HL-60 (cell line): Measurements from ENCODE around the gene HDAC9.

Experiments used
- DNase-seq, 2 experiments: peaks; one replicate each; pipeline ENCODE4 v3.0.0-alpha.2; 2010 to 2020; ENCODE audit warnings: low read depth in 1 of 2, low spot score in 1 of 2
- H3K27ac ChIP-seq: fragments of 250-450 bp; sonication (Bioruptor Pico); replicated peaks from 2 replicates; pipeline ENCODE4 v1.5.1; 2020; ENCODE audit warnings: mild to moderate bottlenecking, moderate library complexity
- H3K27me3 ChIP-seq: fragments of 250-450 bp; sonication (Bioruptor Pico); 2 replicates; pipeline ENCODE4 v1.5.1; 2021; ENCODE audit warnings: mild to moderate bottlenecking, moderate library complexity; ENCODE audit not compliant: insufficient read depth, poor library complexity, severe bottlenecking
- H3K4me3 ChIP-seq: replicated peaks from 2 replicates; pipeline ENCODE4 v1.5.1; 2011; ENCODE audit warnings: mild to moderate bottlenecking, control low read depth, low read length; ENCODE audit not compliant: insufficient read depth
- GABPA ChIP-seq: IDR thresholded peaks from 2 replicates; pipeline ENCODE4 v1.6.1; 2012; ENCODE audit warnings: low read depth
- POLR2AphosphoS5 ChIP-seq: IDR thresholded peaks from 2 replicates; pipeline ENCODE4 v1.6.1; 2012; ENCODE audit warnings: low read depth
- SPI1 ChIP-seq: IDR thresholded peaks from 2 replicates; pipeline ENCODE4 v1.6.1; 2012; ENCODE audit warnings: low read depth, mild to moderate bottlenecking, borderline replicate concordance
- TF ChIP-seq, protein P1 (sequence below): IDR thresholded peaks from one replicate; pipeline ENCODE4 v1.5.1; 2011; ENCODE audit warnings: low read length, control low read depth, inconsistent platforms; ENCODE audit not compliant: insufficient read depth
- TF ChIP-seq, protein P2 (sequence below): IDR thresholded peaks from 2 replicates; pipeline ENCODE4 v1.6.1; 2012; ENCODE audit warnings: low read depth; ENCODE audit not compliant: insufficient replicate concordance

Gene HDAC9

DNA sequence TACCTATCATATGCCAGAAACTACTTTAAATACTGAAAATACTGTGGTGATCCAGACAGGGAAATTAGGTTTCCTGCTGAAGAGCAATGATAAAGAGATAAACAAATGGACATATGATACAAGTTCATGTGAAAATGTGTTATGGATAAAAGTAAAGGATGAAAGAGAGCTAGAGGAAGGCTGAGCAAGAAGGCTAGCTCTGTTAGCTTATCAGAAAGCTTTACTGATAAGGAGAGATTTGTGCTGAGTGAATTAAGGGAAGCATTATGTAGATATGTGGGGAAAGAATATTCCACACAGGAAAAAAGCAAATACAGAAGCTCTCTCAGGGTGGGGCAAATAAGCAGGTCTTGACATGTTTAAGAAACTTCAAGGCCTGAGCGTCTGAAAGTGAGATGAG lies 308.4 kb downstream of the HDAC9 start:
- no peaks in the 10 kb centered on the region for H3K27me3 ChIP-seq
- no peak overlapping the region for H3K4me3 ChIP-seq
- TF ChIP-seq, protein P1, sequence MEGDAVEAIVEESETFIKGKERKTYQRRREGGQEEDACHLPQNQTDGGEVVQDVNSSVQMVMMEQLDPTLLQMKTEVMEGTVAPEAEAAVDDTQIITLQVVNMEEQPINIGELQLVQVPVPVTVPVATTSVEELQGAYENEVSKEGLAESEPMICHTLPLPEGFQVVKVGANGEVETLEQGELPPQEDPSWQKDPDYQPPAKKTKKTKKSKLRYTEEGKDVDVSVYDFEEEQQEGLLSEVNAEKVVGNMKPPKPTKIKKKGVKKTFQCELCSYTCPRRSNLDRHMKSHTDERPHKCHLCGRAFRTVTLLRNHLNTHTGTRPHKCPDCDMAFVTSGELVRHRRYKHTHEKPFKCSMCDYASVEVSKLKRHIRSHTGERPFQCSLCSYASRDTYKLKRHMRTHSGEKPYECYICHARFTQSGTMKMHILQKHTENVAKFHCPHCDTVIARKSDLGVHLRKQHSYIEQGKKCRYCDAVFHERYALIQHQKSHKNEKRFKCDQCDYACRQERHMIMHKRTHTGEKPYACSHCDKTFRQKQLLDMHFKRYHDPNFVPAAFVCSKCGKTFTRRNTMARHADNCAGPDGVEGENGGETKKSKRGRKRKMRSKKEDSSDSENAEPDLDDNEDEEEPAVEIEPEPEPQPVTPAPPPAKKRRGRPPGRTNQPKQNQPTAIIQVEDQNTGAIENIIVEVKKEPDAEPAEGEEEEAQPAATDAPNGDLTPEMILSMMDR, result no peak
- TF ChIP-seq GABPA (no peak), POLR2AphosphoS5 (no peak), SPI1 (no peak)
- TF ChIP-seq, protein P2, sequence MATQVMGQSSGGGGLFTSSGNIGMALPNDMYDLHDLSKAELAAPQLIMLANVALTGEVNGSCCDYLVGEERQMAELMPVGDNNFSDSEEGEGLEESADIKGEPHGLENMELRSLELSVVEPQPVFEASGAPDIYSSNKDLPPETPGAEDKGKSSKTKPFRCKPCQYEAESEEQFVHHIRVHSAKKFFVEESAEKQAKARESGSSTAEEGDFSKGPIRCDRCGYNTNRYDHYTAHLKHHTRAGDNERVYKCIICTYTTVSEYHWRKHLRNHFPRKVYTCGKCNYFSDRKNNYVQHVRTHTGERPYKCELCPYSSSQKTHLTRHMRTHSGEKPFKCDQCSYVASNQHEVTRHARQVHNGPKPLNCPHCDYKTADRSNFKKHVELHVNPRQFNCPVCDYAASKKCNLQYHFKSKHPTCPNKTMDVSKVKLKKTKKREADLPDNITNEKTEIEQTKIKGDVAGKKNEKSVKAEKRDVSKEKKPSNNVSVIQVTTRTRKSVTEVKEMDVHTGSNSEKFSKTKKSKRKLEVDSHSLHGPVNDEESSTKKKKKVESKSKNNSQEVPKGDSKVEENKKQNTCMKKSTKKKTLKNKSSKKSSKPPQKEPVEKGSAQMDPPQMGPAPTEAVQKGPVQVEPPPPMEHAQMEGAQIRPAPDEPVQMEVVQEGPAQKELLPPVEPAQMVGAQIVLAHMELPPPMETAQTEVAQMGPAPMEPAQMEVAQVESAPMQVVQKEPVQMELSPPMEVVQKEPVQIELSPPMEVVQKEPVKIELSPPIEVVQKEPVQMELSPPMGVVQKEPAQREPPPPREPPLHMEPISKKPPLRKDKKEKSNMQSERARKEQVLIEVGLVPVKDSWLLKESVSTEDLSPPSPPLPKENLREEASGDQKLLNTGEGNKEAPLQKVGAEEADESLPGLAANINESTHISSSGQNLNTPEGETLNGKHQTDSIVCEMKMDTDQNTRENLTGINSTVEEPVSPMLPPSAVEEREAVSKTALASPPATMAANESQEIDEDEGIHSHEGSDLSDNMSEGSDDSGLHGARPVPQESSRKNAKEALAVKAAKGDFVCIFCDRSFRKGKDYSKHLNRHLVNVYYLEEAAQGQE, result no peak
- no peak overlapping the region for H3K27ac ChIP-seq
- DNase-seq, result no peak

DNA sequence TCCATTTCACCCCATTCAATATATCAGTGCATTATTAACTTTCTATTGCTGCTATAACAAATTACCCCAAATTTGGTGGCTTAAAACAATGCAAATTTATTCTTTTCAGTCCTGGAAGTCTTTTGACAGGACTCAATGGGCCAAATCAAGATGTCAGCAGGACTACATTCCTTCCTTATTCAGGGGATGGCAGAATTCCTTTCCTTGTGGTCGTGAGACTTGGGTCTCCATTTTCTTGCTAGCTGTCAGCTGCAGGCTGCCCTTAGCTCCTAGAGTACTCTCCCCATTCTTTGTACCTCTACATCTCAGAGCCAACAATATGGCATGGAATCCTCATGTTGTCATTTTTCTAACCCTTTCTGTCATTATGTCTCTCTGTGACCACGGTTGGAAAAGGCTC lies 310.6 kb downstream of the HDAC9 start:
- Histone ChIP-seq H3K4me3 (no peak overlapping the region), H3K27ac (no peak overlapping the region), H3K27me3 (no peaks in the 10 kb centered on the region)
- no peak for DNase-seq
- no peak for TF ChIP-seq GABPA

DNA sequence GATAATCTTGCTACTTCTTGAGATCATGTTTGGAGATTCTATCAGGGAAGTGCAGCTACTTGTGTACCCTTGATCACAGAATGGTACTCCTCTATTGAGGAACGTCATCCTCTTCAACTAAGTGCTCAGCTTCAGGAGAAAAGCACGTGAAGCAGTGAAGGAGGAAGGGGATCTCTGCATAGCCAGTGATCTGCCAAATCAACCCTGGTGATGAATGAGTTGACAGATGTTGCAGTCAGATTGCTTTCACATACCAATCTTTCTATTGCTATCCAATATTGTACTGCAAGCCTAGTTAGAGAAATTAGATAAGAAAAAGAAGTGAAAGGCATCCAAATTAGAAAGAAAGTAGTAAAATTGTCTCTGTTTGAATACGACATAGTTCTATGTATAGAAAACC lies 312.5 kb downstream of the HDAC9 start:
- Histone ChIP-seq H3K4me3 (no peak overlapping the region), H3K27ac (no peak overlapping the region), H3K27me3 (no peaks in the 10 kb centered on the region)
- TF ChIP-seq SPI1 (no peak), GABPA (no peak), POLR2AphosphoS5 (no peak)
- TF ChIP-seq, protein P1, result no peak
- TF ChIP-seq, protein P2, result no peak
- DNase-seq, result no peak

DNA sequence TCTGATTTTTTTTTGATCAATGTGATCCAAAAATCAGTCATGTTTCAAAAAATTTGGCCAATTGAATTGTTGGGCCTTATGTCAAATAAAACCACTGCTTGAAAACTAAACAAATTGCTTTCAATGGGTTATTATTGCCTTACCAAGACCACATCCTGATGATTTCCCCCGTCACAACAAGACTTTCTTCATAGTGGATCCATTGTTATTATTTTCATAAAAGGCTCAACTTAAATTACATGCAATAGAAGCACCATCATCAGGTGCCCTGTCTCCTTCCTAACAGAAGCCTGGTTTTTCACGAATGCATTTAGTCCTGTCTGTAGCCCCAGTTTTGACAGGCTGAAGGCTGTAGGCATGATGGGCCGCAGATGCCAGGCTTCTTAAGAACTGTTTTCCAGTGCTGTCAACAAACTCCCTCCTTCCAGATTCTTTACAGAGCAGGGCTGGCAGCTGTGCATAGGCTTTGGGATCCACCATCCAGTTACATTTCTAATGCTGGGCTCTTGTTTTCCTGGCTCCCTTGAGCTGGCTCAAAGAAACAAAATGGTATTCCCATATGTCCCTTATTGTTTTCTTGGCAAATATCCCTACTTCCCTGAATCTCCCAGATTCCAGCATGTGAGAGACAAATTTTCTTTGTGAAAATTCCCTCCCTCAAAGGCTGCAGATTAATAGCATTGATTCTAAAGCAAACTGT lies 319.9 kb downstream of the HDAC9 start:
- H3K27me3 ChIP-seq, result no peaks in the 10 kb centered on the region
- no peak overlapping the region for H3K27ac ChIP-seq
- no peak for TF ChIP-seq GABPA
- no peak for TF ChIP-seq SPI1
- TF ChIP-seq, protein P1, result no peak
- TF ChIP-seq, protein P2, result no peak
- no peak for TF ChIP-seq POLR2AphosphoS5
- H3K4me3 ChIP-seq, result no peak overlapping the region
- DNase-seq, result no peak
